Esophagus squamous epithelium (tissue), 5 donors: ENCODE results near the gene NNMT. TPM values are rescaled to one million over a fixed set of nuclear protein-coding genes. Genes with fewer than 3 reads are reported as not detected.

ENCODE experiments used
- DNase-seq: peaks from one replicate; lab custom pipeline; 2025; lab: John Stamatoyannopoulos, UW
- H3K27ac ChIP-seq, 4 donors: fragments of 200-600 bp; sonication (generic); one replicate each; pipeline ENCODE4 v1.5.1; 2016 to 2019; ENCODE audit warnings: mild to moderate bottlenecking in 1 of 4
- H3K27me3 ChIP-seq, 4 donors: fragments of 200-600 bp; sonication (generic); 1 replicate in 3 of 4; 2 replicates in 1 of 4; pipeline versions ENCODE4 v1.5.1 to v1.6.0; 2017 to 2021; ENCODE audit warnings: antibody characterized with exemption in 1 of 4
- H3K36me3 ChIP-seq, 3 donors: fragments of 200-600 bp; sonication (generic); one replicate each; pipeline ENCODE4 v1.5.1; 2016 to 2019
- H3K4me1 ChIP-seq, 3 donors: fragments of 200-600 bp; sonication (generic); one replicate each; pipeline ENCODE4 v1.5.1; 2017 to 2019
- H3K4me3 ChIP-seq, 4 donors: fragments of 200-600 bp; sonication (generic); 1 replicate in 3 of 4; 2 replicates in 1 of 4; pipeline ENCODE4 v1.5.1; 2016 to 2019; ENCODE audit warnings: mild to moderate bottlenecking in 2 of 4, moderate library complexity in 1 of 4
- H3K9me3 ChIP-seq, 3 donors: fragments of 200-600 bp; sonication (generic); one replicate each; pipeline ENCODE4 v1.5.1; 2016 to 2019
- POLR2A ChIP-seq, 4 donors: fragments of 450-650 bp; IDR thresholded peaks; one replicate each; pipeline ENCODE4 v1.6.1; 2017; ENCODE audit warnings: antibody characterized with exemption in 4 of 4, mild to moderate bottlenecking in 4 of 4, moderate library complexity in 3 of 4
- WGBS, 2 donors: methylation state at CpG; one replicate each; pipeline ENCODE4 v1.1.5; 2018; 5-methylcytosine and 5-hydroxymethylcytosine counted together
- intact Hi-C: fragments of 100-400 bp; cut with DNase I; formaldehyde crosslinking; loops from one replicate; pipeline ENCODE4 v1.15.0; 2022
- total RNA-seq, 4 donors: library from RNA; depleted of rRNA; stranded (reverse); fragments of >200 nt; gene quantifications; one replicate each; pipeline ENCODE4 v1.1.0, GENCODE V29; 2016
- TF ChIP-seq, protein P1 (sequence below), 6 experiments: fragments of 450-650 bp in 4 of 6; fragments of 200-600 bp in 2 of 6; sonication (generic) in 2 of 6; IDR thresholded peaks; one replicate each; pipeline ENCODE4 v1.5.1; 2016 to 2019; ENCODE audit warnings: antibody characterized with exemption in 6 of 6, mild to moderate bottlenecking in 4 of 6, moderate library complexity in 4 of 6
- donor health status: DM: yes; HTN: yes; CAD: no.

Gene NNMT
- total RNA-seq, 4 donors from 2014 or later: 4.1 to 142 (median 56.8) TPM

DNA sequence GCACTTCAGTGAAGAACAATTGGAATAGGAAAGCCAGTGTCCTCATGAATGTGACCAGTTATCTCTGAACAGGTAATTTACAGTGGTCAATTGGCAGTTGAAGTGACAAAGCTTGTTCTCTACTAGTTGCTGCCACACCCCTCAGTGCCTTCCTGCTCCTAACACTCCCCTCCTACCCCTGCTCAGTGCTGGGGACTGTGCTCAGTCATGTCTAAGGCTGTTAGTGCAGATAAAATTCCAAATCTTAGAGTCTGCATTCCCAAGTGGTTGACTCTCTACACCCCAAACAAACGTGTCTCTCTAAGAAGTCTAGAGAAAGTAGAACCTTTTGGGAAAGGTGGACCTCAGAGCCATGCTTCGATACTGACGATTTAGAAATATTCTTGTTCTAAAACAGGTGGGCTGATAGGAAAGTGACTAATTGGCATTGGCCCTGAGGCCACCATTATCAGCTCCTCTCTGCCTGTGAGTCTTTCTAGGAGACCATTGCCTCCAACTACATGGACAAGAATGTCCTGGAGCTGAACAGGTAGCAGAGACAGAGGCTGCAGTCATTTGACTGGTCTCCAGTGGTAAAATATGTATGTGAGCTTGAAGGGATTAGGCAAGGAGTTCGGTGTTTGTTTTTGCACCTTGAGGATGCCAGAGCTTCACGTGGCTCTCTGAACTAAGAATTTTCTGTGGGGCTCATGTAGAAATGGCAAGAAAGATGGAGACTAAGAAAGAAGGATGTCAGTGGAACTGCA is 22.1 kb upstream of the NNMT start:
- no peak for DNase-seq
- H3K27ac ChIP-seq: no peak overlapping the region
- no peaks in the 10 kb centered on the region for H3K4me1 ChIP-seq
- no peaks in the 10 kb centered on the region for H3K9me3 ChIP-seq
- H3K36me3 ChIP-seq: no peaks in the 10 kb centered on the region
- 52 to 61% methylated on average over 5 of the region's 5 CpGs for whole genome bisulfite sequencing, 2 donors
- H3K4me3 ChIP-seq: no peak overlapping the region
- intact Hi-C loops: no loop called here
- H3K27me3 ChIP-seq: peaks cover 0 to 54% (median 0%) of the 10 kb centered on the region in 4 donors
- TF ChIP-seq, protein P1, sequence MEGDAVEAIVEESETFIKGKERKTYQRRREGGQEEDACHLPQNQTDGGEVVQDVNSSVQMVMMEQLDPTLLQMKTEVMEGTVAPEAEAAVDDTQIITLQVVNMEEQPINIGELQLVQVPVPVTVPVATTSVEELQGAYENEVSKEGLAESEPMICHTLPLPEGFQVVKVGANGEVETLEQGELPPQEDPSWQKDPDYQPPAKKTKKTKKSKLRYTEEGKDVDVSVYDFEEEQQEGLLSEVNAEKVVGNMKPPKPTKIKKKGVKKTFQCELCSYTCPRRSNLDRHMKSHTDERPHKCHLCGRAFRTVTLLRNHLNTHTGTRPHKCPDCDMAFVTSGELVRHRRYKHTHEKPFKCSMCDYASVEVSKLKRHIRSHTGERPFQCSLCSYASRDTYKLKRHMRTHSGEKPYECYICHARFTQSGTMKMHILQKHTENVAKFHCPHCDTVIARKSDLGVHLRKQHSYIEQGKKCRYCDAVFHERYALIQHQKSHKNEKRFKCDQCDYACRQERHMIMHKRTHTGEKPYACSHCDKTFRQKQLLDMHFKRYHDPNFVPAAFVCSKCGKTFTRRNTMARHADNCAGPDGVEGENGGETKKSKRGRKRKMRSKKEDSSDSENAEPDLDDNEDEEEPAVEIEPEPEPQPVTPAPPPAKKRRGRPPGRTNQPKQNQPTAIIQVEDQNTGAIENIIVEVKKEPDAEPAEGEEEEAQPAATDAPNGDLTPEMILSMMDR (IDR thresholded peaks at IDR 0.05): no peak
- no peak for TF ChIP-seq POLR2A (IDR thresholded peaks at IDR 0.05)

GRCh38 chr11:114274637-114275036 is 21.6 kb upstream of the NNMT start:
- peaks cover 0 to 2% (median 0%) of the 10 kb centered on the region in 3 donors for H3K4me1 ChIP-seq
- H3K9me3 ChIP-seq: no peaks in the 10 kb centered on the region
- TF ChIP-seq POLR2A (IDR thresholded peaks at IDR 0.05): no peak
- TF ChIP-seq, protein P1 (IDR thresholded peaks at IDR 0.05): no peak
- WGBS, 2 donors: 66 to 69% methylated on average over 3 of the region's 3 CpGs
- intact Hi-C loops: no loop called here
- peaks cover 0 to 54% (median 0%) of the 10 kb centered on the region in 4 donors for H3K27me3 ChIP-seq
- no peak overlapping the region for H3K4me3 ChIP-seq
- no peak for DNase-seq
- H3K36me3 ChIP-seq: no peaks in the 10 kb centered on the region
- H3K27ac ChIP-seq: no peak overlapping the region

DNA sequence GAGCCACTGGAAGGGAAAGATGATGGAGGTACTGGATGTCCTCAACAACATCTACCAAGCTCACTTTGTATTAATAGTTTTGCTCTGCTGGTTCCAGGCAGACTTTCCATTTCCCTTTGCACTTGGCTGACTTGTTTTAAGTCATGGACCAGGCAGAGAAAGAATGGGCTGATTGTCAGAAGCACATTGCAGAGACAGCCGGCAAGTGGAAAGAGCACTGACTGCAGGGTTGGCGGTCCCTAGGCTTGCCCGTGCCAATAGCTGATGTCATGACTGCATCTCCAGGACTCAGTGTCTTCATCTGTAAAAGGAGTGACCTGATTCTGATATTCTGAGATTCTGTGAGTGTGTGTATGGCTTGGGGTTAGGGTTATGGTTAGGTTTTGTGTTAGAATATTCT is 20.9 kb upstream of the NNMT start:
- TF ChIP-seq, protein P1 (IDR thresholded peaks at IDR 0.05): no peak
- no peak for TF ChIP-seq POLR2A (IDR thresholded peaks at IDR 0.05)
- H3K27me3 ChIP-seq: peaks cover 0 to 53% (median 0%) of the 10 kb centered on the region in 4 donors
- H3K4me1 ChIP-seq: peaks cover 0 to 8% (median 6%) of the 10 kb centered on the region in 3 donors
- no peak overlapping the region for H3K27ac ChIP-seq
- intact Hi-C loops: no loop called here
- DNase-seq: no peak
- no peaks in the 10 kb centered on the region for H3K36me3 ChIP-seq
- 70 to 82% methylated on average over 3 of the region's 3 CpGs for WGBS, 2 donors
- no peak overlapping the region for H3K4me3 ChIP-seq
- no peaks in the 10 kb centered on the region for H3K9me3 ChIP-seq

DNA sequence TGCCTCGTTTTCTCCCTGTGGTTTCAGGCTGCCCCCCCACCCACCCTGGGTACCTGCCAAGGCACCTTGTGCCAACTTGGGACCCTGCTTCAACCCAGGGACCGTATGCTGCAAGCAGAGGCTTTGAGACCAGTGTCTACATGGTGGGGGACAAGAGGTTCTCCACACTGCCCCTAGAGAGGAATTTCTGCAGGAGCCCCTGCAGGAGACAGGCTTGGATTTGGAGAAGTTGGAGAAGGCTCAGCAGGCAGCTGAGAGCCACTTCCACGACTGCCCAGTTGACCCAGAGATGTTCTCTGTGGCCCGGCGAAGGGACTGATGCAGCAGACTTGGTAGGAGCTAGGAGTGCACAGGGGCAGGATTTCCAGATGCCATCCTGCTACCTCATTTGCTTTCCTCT is 20.1 kb upstream of the NNMT start:
- intact Hi-C loops: no loop called here
- no peak for DNase-seq
- Histone ChIP-seq H3K27ac (no peak overlapping the region), H3K4me3 (no peak overlapping the region), H3K9me3 (no peaks in the 10 kb centered on the region), H3K36me3 (no peaks in the 10 kb centered on the region), H3K27me3 (peaks cover 0 to 45% (median 0%) of the 10 kb centered on the region in 4 donors), H3K4me1 (peaks cover 8 to 16% (median 14%) of the 10 kb centered on the region in 3 donors)
- TF ChIP-seq POLR2A (IDR thresholded peaks at IDR 0.05): no peak
- TF ChIP-seq, protein P1 (IDR thresholded peaks at IDR 0.05): no peak
- 56 to 67% methylated on average over 3 to 4 of the region's 5 CpGs for WGBS, 2 donors

- no peak overlapping the region for H3K4me3 ChIP-seq
- H3K36me3 ChIP-seq: no peaks in the 10 kb centered on the region
- H3K27me3 ChIP-seq: peaks cover 0 to 29% (median 0%) of the 10 kb centered on the region in 4 donors
- H3K9me3 ChIP-seq: no peaks in the 10 kb centered on the region
- H3K27ac ChIP-seq: no peak overlapping the region
- 87 to 89% methylated on average over 11 of the region's 11 CpGs for WGBS, 2 donors
- no peak for DNase-seq
- intact Hi-C loops: no loop called here
- no peak for TF ChIP-seq POLR2A (IDR thresholded peaks at IDR 0.05)
- TF ChIP-seq, protein P1 (IDR thresholded peaks at IDR 0.05): no peak
- H3K4me1 ChIP-seq: peaks cover 17 to 32% (median 27%) of the 10 kb centered on the region in 3 donors
These were observed 18.4 kb upstream of the NNMT start for GRCh38 chr11:114277637-114278341.
